GM12872 (cell line): ENCODE results near the gene WASHC4.

ENCODE experiments used
- CTCF ChIP-seq: IDR thresholded peaks from 3 replicates; pipeline ENCODE4 v1.5.1; 2011; ENCODE audit warnings: low read depth, mild to moderate bottlenecking, low read length, moderate library complexity; ENCODE audit not compliant: insufficient read depth

The WASHC4 gene

GRCh38 chr12:105071981-105072380 is 35.5 kb upstream of the WASHC4 start:
- no peak for TF ChIP-seq CTCF

- TF ChIP-seq CTCF = no peak
These were observed 34.5 kb upstream of the WASHC4 start for GRCh38 chr12:105072888-105073488.

- TF ChIP-seq CTCF = no peak
These were observed 31.4 kb upstream of the WASHC4 start for GRCh38 chr12:105076098-105076497.

- TF ChIP-seq CTCF = no peak
These were observed 30.6 kb upstream of the WASHC4 start for GRCh38 chr12:105076913-105077312.

GRCh38 chr12:105077435-105077834 is 30.1 kb upstream of the WASHC4 start:
- no peak for TF ChIP-seq CTCF

DNA sequence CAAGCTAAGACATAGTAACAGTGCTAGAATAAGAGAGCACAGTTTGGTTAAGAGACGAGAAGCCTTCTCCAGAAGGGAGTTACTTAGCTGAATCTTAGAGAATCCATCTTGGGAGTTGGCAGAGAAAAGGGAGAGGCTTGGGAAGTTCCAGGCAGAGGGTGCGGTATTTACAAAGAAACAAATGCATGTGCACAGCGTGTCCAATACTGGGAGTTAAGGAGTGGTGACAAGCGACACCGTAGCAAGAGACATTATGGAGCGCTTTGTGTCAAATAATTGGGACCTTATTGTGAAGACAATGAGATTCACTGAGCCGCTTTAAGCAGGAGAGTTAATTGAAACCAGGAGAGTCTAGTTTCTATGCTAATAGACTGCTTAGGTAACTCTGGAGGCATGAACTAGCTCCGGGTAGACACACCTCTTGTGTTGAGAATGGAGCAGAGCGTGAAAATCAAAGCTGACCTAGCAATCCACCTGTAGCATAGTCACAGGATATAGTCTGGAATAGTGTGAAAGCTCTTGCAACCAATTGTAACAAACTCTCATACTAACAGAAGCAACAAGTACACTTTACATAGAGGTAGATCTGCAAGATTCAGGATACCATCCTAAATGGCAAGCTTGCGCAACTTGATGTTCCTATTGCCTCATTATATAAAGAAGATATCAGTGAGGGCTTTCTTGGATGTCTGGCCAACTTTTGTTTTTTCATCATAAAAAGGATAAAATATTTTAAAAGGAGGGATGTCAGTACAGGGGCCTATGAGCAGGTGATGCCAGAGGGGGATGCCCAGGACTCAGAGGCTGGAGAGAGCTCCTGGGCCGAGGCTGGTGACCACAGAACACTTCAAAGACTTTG is 28.6 kb upstream of the WASHC4 start:
- TF ChIP-seq CTCF = no peak

- TF ChIP-seq CTCF = no peak
These were observed 24.5 kb upstream of the WASHC4 start for GRCh38 chr12:105083031-105083430.
